A549 (cell line): Measurements from ENCODE around the gene RPS2.

Experiments used
- CBX8 ChIP-seq: fragments of 200-600 bp; sonication (generic); IDR thresholded peaks from 2 replicates; pipeline ENCODE4 v1.6.1; 2016
- CTCF ChIP-seq: fragments of >200 bp; sonication (Bioruptor Twin); formaldehyde crosslinking; IDR thresholded peaks from 3 replicates; pipeline ENCODE4 v1.5.1; 2016
- RFX5 ChIP-seq: fragments of 450-650 bp; IDR thresholded peaks from 2 replicates; pipeline ENCODE4 v1.7.1; 2014; ENCODE audit warnings: antibody characterized with exemption, mild to moderate bottlenecking, moderate library complexity

- no peak for TF ChIP-seq CTCF
- TF ChIP-seq RFX5 = no peak
- no peak for TF ChIP-seq CBX8
These were observed 15.1 kb downstream of the RPS2 start for GRCh38 chr16:1949507-1949906.
